ENCODE measurements around the gene BRAP.
"Not testable (repeated sequence)": the region's sequence is repeated elsewhere in the genome, so short reads cannot be mapped to it uniquely, and the experiment has no call there.

The BRAP gene

GRCh38 chr12:111605911-111606766 lies 79.6 kb downstream of the BRAP start:
- DNase-seq: no peak

- DNase-seq: not testable (repeated sequence)
These were observed 82.9 kb downstream of the BRAP start for GRCh38 chr12:111602857-111603256.

- no peak for DNase-seq
These were observed 83.4 kb downstream of the BRAP start for GRCh38 chr12:111602348-111602747.

GRCh38 chr12:111600986-111601385 lies 84.8 kb downstream of the BRAP start:
- not testable (repeated sequence) for DNase-seq

- no peak for DNase-seq
These were observed 85.5 kb downstream of the BRAP start for GRCh38 chr12:111600205-111600642.

GRCh38 chr12:111599453-111600204 lies 86.1 kb downstream of the BRAP start:
- DNase-seq: peak; percentile 88 to 90

- DNase-seq: peak in 1 of 2 experiments; percentile 76
These were observed 86.9 kb downstream of the BRAP start, which contains the start of gene ATXN2 for GRCh38 chr12:111598637-111599452. Gene ATXN2, minus strand, starts transcription at chr12:111599315. Its CDS starts 281 bp downstream, at chr12:111599034.

GRCh38 chr12:111597831-111598636 lies 87.7 kb downstream of the BRAP start:
- peak; percentile 33 to 38 for DNase-seq

- peak; percentile 19 to 47 for DNase-seq
These were observed 88.5 kb downstream of the BRAP start for GRCh38 chr12:111596985-111597830.

- DNase-seq: not testable (repeated sequence)
These were observed 90.4 kb downstream of the BRAP start for GRCh38 chr12:111595341-111595835.

All from NCI-H2081 (cell line).